Muscle of leg (tissue), 11 donors: ENCODE results near the gene GJE1. TPM values are rescaled to one million over a fixed set of nuclear protein-coding genes. Genes with fewer than 3 reads are reported as not detected.

ENCODE experiments used
- DNase-seq: peaks from one replicate; pipeline ENCODE4 v3.0.0; 2013
- H3K27ac ChIP-seq: one replicate; pipeline ENCODE4 v1.5.1; 2013; ENCODE audit warnings: mild to moderate bottlenecking, low read length, control low read depth
- H3K27me3 ChIP-seq: one replicate; pipeline ENCODE4 v1.6.1; 2013; ENCODE audit warnings: low read length; ENCODE audit not compliant: control insufficient read depth, insufficient read depth
- H3K36me3 ChIP-seq: one replicate; pipeline ENCODE4 v1.6.1; 2013; ENCODE audit warnings: low read length; ENCODE audit not compliant: control insufficient read depth, insufficient read depth
- H3K4me1 ChIP-seq: one replicate; pipeline ENCODE4 v1.6.1; 2013; ENCODE audit warnings: low read length; ENCODE audit not compliant: control insufficient read depth, insufficient read depth
- H3K4me3 ChIP-seq: one replicate; pipeline ENCODE4 v1.5.1; 2013; ENCODE audit warnings: low read length, control low read depth
- H3K9me3 ChIP-seq: replicated peaks from 2 replicates; pipeline ENCODE4 v1.6.1; 2013; ENCODE audit warnings: low read depth, low read length; ENCODE audit not compliant: control insufficient read depth
- WGBS: methylation state at CpG from one replicate; pipeline ENCODE4 v1.1.5; 2013; ENCODE audit warnings: missing lambda C conversion rate; ENCODE audit not compliant: insufficient coverage; 5-methylcytosine and 5-hydroxymethylcytosine counted together
- polyA plus RNA-seq, 8 donors: library from polyadenylated mRNA; unstranded; fragments of 120-200 nt; gene quantifications; one replicate each; pipeline versions ENCODE4 v1.2.1 to v1.2.3, GENCODE V29; 2013; ENCODE audit warnings: inconsistent platforms in 1 of 8, low replicate concordance in 1 of 8; ENCODE audit not compliant: insufficient read length in 8 of 8, insufficient read depth in 1 of 8
- total RNA-seq: library from RNA; stranded (reverse); fragments of 120-200 nt; gene quantifications from one replicate; pipeline ENCODE4 v1.2.4, GENCODE V29; 2013

GJE1 gene
- total and polyA plus RNA-seq, 9 donors: not detected

- Histone ChIP-seq H3K4me1 (no peaks in the 10 kb centered on the region), H3K27ac (no peak overlapping the region), H3K9me3 (no peaks in the 10 kb centered on the region), H3K36me3 (peaks cover 3% of the 10 kb centered on the region), H3K4me3 (no peak overlapping the region), H3K27me3 (no peaks in the 10 kb centered on the region)
- no CpG with 5 or more reads among the region's 2 CpGs for WGBS
- DNase-seq: no peak
These were observed 51.6 kb downstream of the GJE1 start for GRCh38 chr6:142184307-142184706.

Other genes starting within 250 kb of the GJE1 start
- 0.09 TPM for gene NMBR, start 14.2 kb downstream of the GJE1 start, total RNA-seq
- gene NMBR, start 14.2 kb downstream of the GJE1 start, polyA plus RNA-seq: under 1 TPM in 4 of 8 donors, not detected in 4; 0.15 to 0.36 (median 0.22) TPM
- 42.0 TPM for gene VTA1, start 14.3 kb downstream of the GJE1 start, total RNA-seq
- 10 to 100 TPM; 44.8 to 59.0 (median 55.9) TPM for gene VTA1, start 14.3 kb downstream of the GJE1 start, polyA plus RNA-seq
- gene ADGRG6, start 169.1 kb downstream of the GJE1 start, total RNA-seq: 12.1 TPM
- 10 to 100 TPM in 4 of 8 donors, 1 to 10 TPM in 4; 6.2 to 13.9 (median 9.5) TPM for gene ADGRG6, start 169.1 kb downstream of the GJE1 start, polyA plus RNA-seq